ENCODE data around the gene SGSM1.
"Not testable (repeated sequence)": the region's sequence is repeated elsewhere in the genome, so short reads cannot be mapped to it uniquely, and the experiment has no call there.

The SGSM1 gene

DNA sequence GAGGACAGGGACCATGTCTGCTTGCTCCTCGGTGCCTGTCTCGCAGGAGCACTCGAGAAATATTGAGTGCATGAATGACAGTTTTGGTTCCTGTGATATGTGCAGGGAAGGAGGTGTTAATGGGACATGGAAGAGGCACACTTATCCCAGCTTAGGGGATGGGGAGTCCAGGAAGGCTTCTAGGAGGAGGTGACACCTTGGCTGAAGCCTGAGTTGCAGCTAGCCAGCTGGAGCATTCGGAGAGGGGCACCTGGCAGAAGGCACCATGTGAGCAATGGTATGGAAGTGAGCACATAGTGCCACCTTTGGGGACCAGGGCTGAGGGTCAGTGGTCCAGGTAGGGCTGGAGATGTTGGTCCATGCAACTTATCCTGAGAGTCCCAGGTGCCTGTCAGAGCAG, 18.9 kb downstream of the SGSM1 start:
- Histone ChIP-seq H3K4me1 (ENCODE audit: insufficient read depth, low read length) (no peaks in the 10 kb centered on the region), H3K36me3 (ENCODE audit: insufficient read depth, low read length) (no peaks in the 10 kb centered on the region), H3K27me3 (ENCODE audit: insufficient read depth, low read length) (no peaks in the 10 kb centered on the region), H3K9ac (ENCODE audit: low read depth, low read length) (no peak overlapping the region), H3K4me3 (ENCODE audit: low read length) (no peak overlapping the region), H3K9me3 (ENCODE audit: insufficient read depth, low read depth, low read length) (no peaks in the 10 kb centered on the region), H3K27ac (ENCODE audit: low read depth, low read length) (no peak overlapping the region)
- WGBS, result 93% methylated on average over 4 of the region's 4 CpGs

DNA sequence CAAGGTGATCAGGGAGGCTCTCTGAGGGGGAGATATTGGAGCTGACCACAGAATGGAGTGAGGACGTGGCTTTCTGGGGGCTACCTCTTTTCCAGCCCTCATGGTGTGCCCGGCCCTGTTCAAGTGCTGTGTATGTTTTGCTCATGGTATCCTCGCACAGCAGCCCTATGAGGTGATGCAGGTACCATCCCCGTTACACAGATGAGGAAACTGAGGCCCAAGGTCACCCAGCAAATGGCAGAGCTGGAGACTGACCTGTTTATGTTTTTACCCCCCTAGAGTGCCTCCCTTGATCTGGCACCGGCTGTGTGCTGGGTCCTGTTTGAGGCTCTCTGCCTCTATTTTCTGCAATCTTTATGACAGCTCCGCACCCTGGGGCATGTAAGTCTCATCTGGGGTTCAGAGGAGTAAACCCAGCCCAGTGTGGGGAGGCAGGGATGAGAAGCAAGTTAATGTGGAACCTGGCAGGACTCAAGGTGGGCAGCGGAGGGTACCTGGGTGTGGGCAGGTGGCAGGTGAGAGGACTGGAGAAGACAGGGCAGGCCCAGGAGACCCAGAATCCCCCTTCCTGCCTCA, 20.8 kb downstream of the SGSM1 start:
- 92% methylated on average over 7 of the region's 7 CpGs for WGBS
- H3K9me3 ChIP-seq (ENCODE audit: insufficient read depth, low read depth, low read length), result no peaks in the 10 kb centered on the region

DNA sequence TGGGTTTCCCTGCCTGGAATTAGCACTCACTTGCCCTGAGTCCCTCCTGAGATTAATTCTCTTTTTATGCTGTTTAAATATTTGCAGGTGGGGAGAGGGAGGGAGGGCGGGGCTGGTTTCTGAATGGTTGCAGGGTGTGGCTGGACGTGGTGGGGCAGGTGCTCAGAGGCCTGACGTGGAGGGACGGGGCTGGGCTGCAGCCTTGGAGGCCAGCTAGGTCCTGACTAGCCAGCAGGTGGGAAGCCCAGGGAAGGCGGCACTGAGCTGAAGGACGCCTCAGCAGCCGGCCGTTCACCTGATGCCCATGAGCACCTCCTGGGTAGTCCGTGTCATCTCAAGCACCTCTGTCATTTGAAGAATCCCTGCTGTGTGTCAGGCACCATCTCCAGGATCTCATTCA, 21.3 kb downstream of the SGSM1 start:
- no peaks in the 10 kb centered on the region for H3K36me3 ChIP-seq (ENCODE audit: insufficient read depth, low read length)
- H3K27ac ChIP-seq (ENCODE audit: low read depth, low read length), result no peak overlapping the region
- no peak overlapping the region for H3K9ac ChIP-seq (ENCODE audit: low read depth, low read length)
- no peak overlapping the region for H3K4me3 ChIP-seq (ENCODE audit: low read length)
- H3K4me1 ChIP-seq (ENCODE audit: insufficient read depth, low read length), result 0 out of 2 replicates have a peak, but pooled peaks cover 7% of the 10 kb centered on the region
- H3K27me3 ChIP-seq (ENCODE audit: insufficient read depth, low read length), result no peaks in the 10 kb centered on the region
- H3K9me3 ChIP-seq (ENCODE audit: insufficient read depth, low read depth, low read length), result no peaks in the 10 kb centered on the region
- WGBS, result 90% methylated on average over 9 of the region's 9 CpGs

More for the DNA sequence above, 20.8 kb downstream of the SGSM1 start:
- Histone ChIP-seq H3K4me3 (ENCODE audit: low read length) (no peak overlapping the region), H3K27ac (ENCODE audit: low read depth, low read length) (no peak overlapping the region), H3K9ac (ENCODE audit: low read depth, low read length) (no peak overlapping the region), H3K4me1 (ENCODE audit: insufficient read depth, low read length) (0 out of 2 replicates have a peak, but pooled peaks cover 7% of the 10 kb centered on the region), H3K27me3 (ENCODE audit: insufficient read depth, low read length) (no peaks in the 10 kb centered on the region), H3K36me3 (ENCODE audit: insufficient read depth, low read length) (no peaks in the 10 kb centered on the region)

DNA sequence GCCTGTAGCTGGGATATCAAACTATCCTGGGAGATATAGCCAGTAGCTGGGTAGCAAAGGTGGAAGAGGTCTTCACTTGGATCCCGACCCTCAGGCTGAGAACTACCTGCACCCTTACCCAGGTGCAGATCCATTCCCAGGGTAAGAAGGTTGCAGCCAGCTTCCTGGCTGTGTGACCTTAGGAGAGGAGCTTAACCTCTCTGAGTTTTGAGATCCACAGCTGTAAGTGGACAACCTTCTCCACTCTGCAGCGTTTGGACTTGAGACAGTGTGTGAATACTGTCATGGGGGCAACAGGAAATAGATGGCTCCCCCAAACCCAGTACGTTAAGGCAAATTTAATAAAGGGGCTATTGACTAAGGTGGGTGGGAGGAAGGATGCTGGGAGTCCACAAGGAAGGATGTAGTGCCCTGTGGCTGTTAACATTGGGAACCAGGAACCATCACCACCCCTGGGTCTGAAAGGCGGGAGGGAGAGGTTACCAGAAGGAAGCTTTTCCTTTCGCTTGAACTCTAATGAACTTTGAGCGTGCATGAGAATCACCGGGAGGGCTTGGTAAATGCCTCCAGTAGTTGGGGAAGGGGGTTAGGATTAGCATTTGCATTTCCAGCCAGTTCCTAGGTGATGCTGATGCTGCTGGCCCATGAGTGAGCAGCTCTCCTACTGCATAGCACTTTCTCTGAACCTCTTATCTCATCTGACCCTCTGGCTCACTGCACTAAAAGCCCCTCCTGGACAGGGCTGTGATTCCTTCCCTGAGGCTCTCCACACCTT, 24.4 kb downstream of the SGSM1 start:
- Histone ChIP-seq H3K4me3 (ENCODE audit: low read length) (no peak overlapping the region), H3K27ac (ENCODE audit: low read depth, low read length) (no peak overlapping the region), H3K4me1 (ENCODE audit: insufficient read depth, low read length) (peaks cover 15% of the 10 kb centered on the region; the same call in 1 of the 2 replicates), H3K9me3 (ENCODE audit: insufficient read depth, low read depth, low read length) (no peaks in the 10 kb centered on the region), H3K27me3 (ENCODE audit: insufficient read depth, low read length) (no peaks in the 10 kb centered on the region), H3K9ac (ENCODE audit: low read depth, low read length) (no peak overlapping the region), H3K36me3 (ENCODE audit: insufficient read depth, low read length) (no peaks in the 10 kb centered on the region)
- 40% methylated on average over 5 of the region's 7 CpGs for WGBS

DNA sequence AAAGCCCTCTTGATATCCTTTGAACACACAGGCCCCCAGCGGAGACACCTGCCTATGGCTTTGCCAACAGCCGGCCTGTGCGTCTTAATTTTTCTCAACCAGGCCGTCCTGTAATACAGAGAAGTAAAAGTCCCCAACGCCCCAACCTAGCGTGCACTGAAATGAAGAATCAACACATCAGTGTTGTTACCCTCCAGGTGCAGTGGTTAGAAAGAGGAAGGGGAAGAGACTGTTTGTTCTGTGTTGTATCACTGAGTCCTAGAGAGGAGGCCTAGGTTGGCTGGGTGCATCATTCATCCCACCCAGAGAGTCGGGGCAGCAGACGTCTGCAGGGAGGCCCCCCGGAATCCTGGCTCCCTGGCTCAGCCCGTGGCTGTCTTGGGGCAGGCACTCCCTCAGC, 25.7 kb downstream of the SGSM1 start:
- H3K27ac ChIP-seq (ENCODE audit: low read depth, low read length), result no peak overlapping the region
- H3K9me3 ChIP-seq (ENCODE audit: insufficient read depth, low read depth, low read length), result no peaks in the 10 kb centered on the region
- peaks cover 15% of the 10 kb centered on the region; the same call in 1 of the 2 replicates for H3K4me1 ChIP-seq (ENCODE audit: insufficient read depth, low read length)
- no peak overlapping the region for H3K9ac ChIP-seq (ENCODE audit: low read depth, low read length)
- no peaks in the 10 kb centered on the region for H3K36me3 ChIP-seq (ENCODE audit: insufficient read depth, low read length)
- H3K27me3 ChIP-seq (ENCODE audit: insufficient read depth, low read length), result no peaks in the 10 kb centered on the region
- WGBS, result 89% methylated on average over 10 of the region's 10 CpGs
- no peak overlapping the region for H3K4me3 ChIP-seq (ENCODE audit: low read length)

DNA sequence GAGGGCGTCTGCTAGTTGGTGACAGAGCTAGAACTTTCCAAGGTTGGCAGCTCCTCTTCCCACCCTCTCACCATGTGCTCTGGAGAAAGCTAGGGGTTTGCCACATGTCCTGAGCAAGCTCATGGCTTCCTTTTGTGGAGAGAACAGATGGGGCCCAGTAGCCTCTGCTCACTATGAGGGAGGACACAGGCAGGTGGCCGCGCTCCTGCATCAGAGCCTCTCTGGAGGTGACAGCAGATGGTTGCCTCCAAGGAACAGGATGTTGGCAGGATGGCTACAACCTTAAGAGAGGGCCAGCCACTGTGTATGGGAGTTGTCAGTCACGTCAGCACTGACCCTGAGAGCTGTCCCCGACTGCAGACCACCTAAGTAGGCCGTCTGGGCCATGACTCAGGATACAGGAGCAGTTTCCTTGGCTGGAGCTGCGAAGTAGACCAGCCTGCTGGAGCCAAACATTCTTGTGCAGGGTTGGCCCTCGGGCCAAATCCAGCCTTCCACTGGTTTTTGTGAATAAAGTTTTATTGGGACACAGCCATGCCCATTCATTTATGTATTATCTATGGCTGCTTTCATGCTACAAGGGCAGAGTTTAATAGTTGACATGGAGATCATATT, 28.0 kb downstream of the SGSM1 start:
- Histone ChIP-seq H3K9ac (ENCODE audit: low read depth, low read length) (no peak overlapping the region), H3K27ac (ENCODE audit: low read depth, low read length) (no peak overlapping the region), H3K4me1 (ENCODE audit: insufficient read depth, low read length) (peaks cover 15% of the 10 kb centered on the region; the same call in 1 of the 2 replicates), H3K4me3 (ENCODE audit: low read length) (no peak overlapping the region), H3K9me3 (ENCODE audit: insufficient read depth, low read depth, low read length) (no peaks in the 10 kb centered on the region), H3K36me3 (ENCODE audit: insufficient read depth, low read length) (no peaks in the 10 kb centered on the region), H3K27me3 (ENCODE audit: insufficient read depth, low read length) (no peaks in the 10 kb centered on the region)
- WGBS, result 94% methylated on average over 8 of the region's 8 CpGs

DNA sequence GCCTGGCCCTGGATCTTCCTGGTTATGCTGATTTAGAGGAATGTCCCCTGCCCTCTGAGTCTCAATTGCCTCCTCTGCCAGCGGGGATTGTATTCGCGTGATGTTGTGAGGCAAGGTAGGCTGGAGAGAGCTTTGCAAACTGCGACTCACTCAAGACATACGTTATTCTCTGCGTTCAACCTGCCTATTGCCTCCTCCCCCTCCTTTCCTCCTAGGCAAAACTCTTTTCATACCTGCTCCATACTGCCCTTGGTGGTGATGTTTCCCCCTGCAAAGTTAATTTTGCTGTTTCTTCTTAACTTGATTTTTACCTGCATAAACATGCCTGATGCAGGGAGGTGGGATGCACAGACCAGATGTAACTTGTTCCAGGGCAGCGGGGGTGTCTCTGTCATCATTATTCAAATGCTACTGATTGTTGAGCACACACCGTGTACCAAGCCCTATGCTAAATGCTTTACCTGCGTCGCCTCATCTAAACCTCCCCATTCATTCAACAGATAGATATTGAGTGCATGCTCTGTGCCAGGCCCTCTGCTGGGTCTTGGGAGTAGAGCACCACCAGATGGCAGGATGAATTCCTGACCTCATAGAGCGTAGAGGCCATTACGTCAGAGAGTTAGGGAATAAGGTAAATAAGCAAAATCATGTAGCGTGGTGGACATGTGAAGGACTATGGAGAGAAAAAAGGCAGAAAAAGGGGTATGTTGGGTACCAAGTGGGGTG, 29.0 kb downstream of the SGSM1 start:
- no peaks in the 10 kb centered on the region for H3K27me3 ChIP-seq (ENCODE audit: insufficient read depth, low read length)
- H3K9me3 ChIP-seq (ENCODE audit: insufficient read depth, low read depth, low read length), result no peaks in the 10 kb centered on the region
- no peak overlapping the region for H3K4me3 ChIP-seq (ENCODE audit: low read length)
- peaks cover 15% of the 10 kb centered on the region; the same call in 1 of the 2 replicates for H3K4me1 ChIP-seq (ENCODE audit: insufficient read depth, low read length)
- no peak overlapping the region for H3K27ac ChIP-seq (ENCODE audit: low read depth, low read length)
- no peaks in the 10 kb centered on the region for H3K36me3 ChIP-seq (ENCODE audit: insufficient read depth, low read length)
- 56% methylated on average over 13 of the region's 13 CpGs for WGBS
- H3K9ac ChIP-seq (ENCODE audit: low read depth, low read length), result no peak overlapping the region

DNA sequence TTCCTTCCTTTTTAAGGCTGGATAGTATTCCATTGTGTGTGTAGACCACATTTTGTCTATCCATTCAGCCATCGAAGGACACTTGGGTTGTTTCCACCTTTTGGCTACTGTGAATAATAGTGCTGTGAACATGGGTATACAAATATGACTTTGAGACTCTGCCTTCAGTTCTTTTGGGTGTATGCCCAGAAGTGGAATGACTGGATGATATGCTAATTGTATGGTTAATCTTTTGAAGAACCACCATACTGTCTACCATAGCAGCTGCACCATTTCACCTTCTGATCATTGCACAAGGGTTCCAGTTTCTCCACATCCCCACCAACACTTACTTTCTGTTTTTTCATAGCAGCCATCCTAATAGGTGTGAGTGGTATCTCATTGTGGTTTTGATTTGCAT, 30.3 kb downstream of the SGSM1 start:
- H3K27ac ChIP-seq (ENCODE audit: low read depth, low read length), result no peak overlapping the region
- H3K36me3 ChIP-seq (ENCODE audit: insufficient read depth, low read length), result no peaks in the 10 kb centered on the region
- H3K9ac ChIP-seq (ENCODE audit: low read depth, low read length), result no peak overlapping the region
- no peaks in the 10 kb centered on the region for H3K27me3 ChIP-seq (ENCODE audit: insufficient read depth, low read length)
- H3K9me3 ChIP-seq (ENCODE audit: insufficient read depth, low read depth, low read length), result no peaks in the 10 kb centered on the region
- peaks cover 8% of the 10 kb centered on the region; the same call in 1 of the 2 replicates for H3K4me1 ChIP-seq (ENCODE audit: insufficient read depth, low read length)
- WGBS, result 96% methylated on average over 1 of the region's 1 CpG
- no peak overlapping the region for H3K4me3 ChIP-seq (ENCODE audit: low read length)

DNA sequence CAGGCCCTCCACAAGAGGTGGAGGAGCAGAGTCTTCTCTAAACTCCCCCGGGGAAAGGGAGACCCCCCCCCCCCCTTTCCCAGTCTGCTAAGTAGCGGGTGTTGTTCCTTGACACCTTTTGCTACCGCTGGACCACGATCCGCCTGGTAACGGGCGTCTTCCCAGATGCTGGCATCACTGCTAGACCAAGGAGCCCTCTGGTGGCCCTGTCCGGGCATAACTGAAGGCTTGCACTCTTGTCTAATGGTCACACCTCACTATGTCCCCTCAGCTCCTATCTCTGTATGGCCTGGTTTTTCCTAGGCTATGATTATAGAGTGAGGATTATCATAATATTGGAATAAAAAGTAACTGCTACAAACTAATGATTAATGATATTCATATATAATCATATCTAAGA, 31.5 kb downstream of the SGSM1 start:
- H3K27me3 ChIP-seq (ENCODE audit: insufficient read depth, low read length); H3K4me1 ChIP-seq (ENCODE audit: insufficient read depth, low read length); H3K9me3 ChIP-seq (ENCODE audit: insufficient read depth, low read depth, low read length); H3K27ac ChIP-seq (ENCODE audit: low read depth, low read length); H3K9ac ChIP-seq (ENCODE audit: low read depth, low read length); H3K4me3 ChIP-seq (ENCODE audit: low read length); H3K36me3 ChIP-seq (ENCODE audit: insufficient read depth, low read length): not testable (repeated sequence)
- WGBS, result 41% methylated on average over 2 of the region's 8 CpGs

DNA sequence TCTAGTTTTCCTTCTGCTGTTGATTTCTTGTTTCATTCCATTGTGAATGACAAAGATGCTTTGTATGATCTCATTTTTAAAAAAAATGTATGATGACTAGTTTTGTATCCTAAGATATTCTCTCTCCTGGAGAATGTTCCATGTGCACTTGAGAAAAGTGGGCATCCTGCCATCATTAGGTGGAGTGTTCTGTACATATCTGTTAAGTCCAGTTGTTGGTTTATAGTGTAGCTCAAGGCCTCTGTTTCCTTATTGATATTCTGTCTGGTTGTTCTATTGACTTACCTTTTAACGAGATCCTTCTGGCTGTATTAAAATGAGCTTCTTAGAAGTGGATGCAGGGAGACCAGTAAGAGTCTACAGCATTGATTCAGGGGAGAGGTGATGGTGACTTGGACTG, 35.2 kb downstream of the SGSM1 start:
- no peak overlapping the region for H3K9ac ChIP-seq (ENCODE audit: low read depth, low read length)
- H3K4me3 ChIP-seq (ENCODE audit: low read length), result no peak overlapping the region
- no peaks in the 10 kb centered on the region for H3K4me1 ChIP-seq (ENCODE audit: insufficient read depth, low read length)
- H3K27me3 ChIP-seq (ENCODE audit: insufficient read depth, low read length), result no peaks in the 10 kb centered on the region
- H3K27ac ChIP-seq (ENCODE audit: low read depth, low read length), result no peak overlapping the region
- 86% methylated on average over 1 of the region's 1 CpG for WGBS
- H3K36me3 ChIP-seq (ENCODE audit: insufficient read depth, low read length), result no peaks in the 10 kb centered on the region
- H3K9me3 ChIP-seq (ENCODE audit: insufficient read depth, low read depth, low read length), result no peaks in the 10 kb centered on the region

DNA sequence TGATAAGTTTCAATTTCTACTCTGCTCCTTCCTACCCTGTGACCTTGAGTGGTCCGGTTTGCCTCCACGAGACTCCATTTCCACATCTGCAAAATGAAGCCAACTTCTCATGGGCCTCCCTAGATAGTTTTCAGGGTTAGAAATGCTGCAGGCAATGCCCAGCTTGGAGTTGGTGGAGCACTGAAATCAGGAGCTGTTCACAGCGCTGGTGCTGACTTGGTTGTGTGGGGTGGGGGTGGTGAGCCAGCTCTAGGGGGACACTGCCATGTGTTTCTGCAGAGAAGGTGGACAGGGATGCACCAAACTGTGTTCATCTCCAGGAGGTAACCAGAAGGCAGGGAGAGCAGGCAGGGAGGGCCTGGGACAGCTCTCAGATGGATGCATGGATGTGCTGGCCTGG, 37.0 kb downstream of the SGSM1 start:
- Histone ChIP-seq H3K4me1 (ENCODE audit: insufficient read depth, low read length) (no peaks in the 10 kb centered on the region), H3K4me3 (ENCODE audit: low read length) (no peak overlapping the region), H3K9me3 (ENCODE audit: insufficient read depth, low read depth, low read length) (no peaks in the 10 kb centered on the region), H3K36me3 (ENCODE audit: insufficient read depth, low read length) (no peaks in the 10 kb centered on the region), H3K27ac (ENCODE audit: low read depth, low read length) (no peak overlapping the region), H3K9ac (ENCODE audit: low read depth, low read length) (no peak overlapping the region), H3K27me3 (ENCODE audit: insufficient read depth, low read length) (no peaks in the 10 kb centered on the region)
- 72% methylated on average over 3 of the region's 3 CpGs for WGBS

Measured in HUES64 (cell line).